ENCODE measurements around the gene BTG3. TPM values are rescaled to one million over a fixed set of nuclear protein-coding genes. Genes with fewer than 3 reads are reported as not detected.

The BTG3 gene
- total and polyA plus RNA-seq, 9 of the 15 experiments (the other 6 are each of a cell fraction or from before 2014, with no cell fraction given): 11.7 to 43.0 (median 29.7) TPM

- TF ChIP-seq E2F1 (CRISPR knock-in tag; IDR thresholded peaks at IDR 0.05) (peak; percentile 48; the same call in 1 of the 2 replicates), HOMEZ (CRISPR knock-in tag; IDR thresholded peaks at IDR 0.05) (no peak), SETDB1 (IDR thresholded peaks at IDR 0.05; ENCODE audit: low read length) (no peak), TBP (optimal IDR thresholded peaks at IDR 0.05; ENCODE audit: low read depth, low read length) (peak; percentile 94), NCOA4 (IDR thresholded peaks at IDR 0.05; ENCODE audit: partially characterized antibody) (no peak), U2AF2 (optimal IDR thresholded peaks at IDR 0.05; ENCODE audit: low read depth, low read length) (no peak), NFIX (CRISPR knock-in tag; IDR thresholded peaks at IDR 0.05; ENCODE audit: low read depth) (no peak), FOXK2 (conservative IDR thresholded peaks at IDR 0.05 in 1 of 2, IDR thresholded peaks at IDR 0.05 in 1 of 2; ENCODE audit: low read depth in 2 of 2) (no peak), ZBTB8A (IDR thresholded peaks at IDR 0.05; ENCODE audit: partially characterized antibody) (no peak), TCFL5 (CRISPR knock-in tag; conservative IDR thresholded peaks at IDR 0.05) (no peak), HLTF (IDR thresholded peaks at IDR 0.05) (no peak), GTF2F1 (IDR thresholded peaks at IDR 0.05; ENCODE audit: low read depth, low read length) (no peak; the same call in 1 of the 2 replicates), POLR2G (IDR thresholded peaks at IDR 0.05; ENCODE audit: low read depth, low read length) (peak; percentile 97), CTBP1 (IDR thresholded peaks at IDR 0.05; ENCODE audit: borderline replicate concordance) (peak; percentile 97), HNRNPH1 (optimal IDR thresholded peaks at IDR 0.05; ENCODE audit: low read depth, low read length) (no peak), KAT2B (IDR thresholded peaks at IDR 0.05; ENCODE audit: low read depth, low read length) (no peak), ETV5 (CRISPR knock-in tag; IDR thresholded peaks at IDR 0.05; ENCODE audit: low read depth) (no peak), RBM25 (IDR thresholded peaks at IDR 0.05; ENCODE audit: low read depth, low read length, severe bottlenecking) (peak; percentile 38), ZBTB11 (CRISPR knock-in tag; IDR thresholded peaks at IDR 0.05) (0 out of 6 replicates have a peak, but pooled peaks of 1 of the 3 experiments have one; percentile 32), MEF2D (tag; conservative IDR thresholded peaks at IDR 0.05; ENCODE audit: low read depth) (no peak), ZNF23 (CRISPR knock-in tag; IDR thresholded peaks at IDR 0.05) (no peak), NR2F6 (CRISPR knock-in tag; IDR thresholded peaks at IDR 0.05) (no peak), LARP7 (IDR thresholded peaks at IDR 0.05) (no peak), HDAC1 (IDR thresholded peaks at IDR 0.05) (no peak; a peak in 1 of 4 replicates)
These were observed at the start of gene BTG3 (continued) for GRCh38 chr21:17612565-17613241.

Data from K562 (cell line).